Keratinocyte (primary cell): ENCODE results near the gene OGFOD3. TPM values are rescaled to one million over a fixed set of nuclear protein-coding genes. Genes with fewer than 3 reads are reported as not detected.

ENCODE experiments used
- DNase-seq: peaks from one replicate; pipeline ENCODE4 v3.0.0-alpha.2; 2011; ENCODE audit warnings: low read depth, missing footprints, low spot score
- FAIRE-seq: peaks from 2 replicates; lab custom pipeline; 2011; peaks lifted over from hg19 to GRCh38; lab: Jason Lieb, UNC
- H2AFZ ChIP-seq: 2 replicates; pipeline ENCODE4 v1.6.0; 2012; ENCODE audit warnings: low read length, control low read depth, inconsistent platforms; ENCODE audit not compliant: control insufficient read depth
- H3K27ac ChIP-seq: 2 replicates; pipeline ENCODE4 v1.5.1; 2011; ENCODE audit warnings: low read length; ENCODE audit not compliant: control insufficient read depth, insufficient read depth
- H3K27me3 ChIP-seq: 3 replicates; pipeline ENCODE4 v1.6.0; 2011; ENCODE audit warnings: low read length; ENCODE audit not compliant: control insufficient read depth, insufficient read depth; ENCODE audit errors: extremely low read depth
- H3K36me3 ChIP-seq, 2 experiments: 2 replicates in 1 of 2; 3 replicates in 1 of 2; pipeline ENCODE4 v1.5.1; 2011; ENCODE audit warnings: low read length in 2 of 2, mild to moderate bottlenecking in 1 of 2; ENCODE audit not compliant: control insufficient read depth in 2 of 2, insufficient read depth in 2 of 2; ENCODE audit errors: extremely low read depth in 1 of 2
- H3K4me1 ChIP-seq: 3 replicates; pipeline ENCODE4 v1.5.1; 2011; ENCODE audit warnings: low read length; ENCODE audit not compliant: control insufficient read depth, insufficient read depth; ENCODE audit errors: extremely low read depth
- H3K4me2 ChIP-seq: 3 replicates; pipeline ENCODE4 v1.6.0; 2011; ENCODE audit warnings: low read depth, low read length; ENCODE audit not compliant: control insufficient read depth, insufficient read depth; ENCODE audit errors: extremely low read depth
- H3K4me3 ChIP-seq, 3 experiments: fragments of 200-600 bp in 1 of 3; sonication (generic) in 1 of 3; 2 replicates in 2 of 3; 3 replicates in 1 of 3; pipeline ENCODE4 v1.5.1; 2011 to 2016; ENCODE audit warnings: low read length in 3 of 3, mild to moderate bottlenecking in 3 of 3, control low read depth in 2 of 3, inconsistent platforms in 1 of 3, low read depth in 1 of 3, mixed read lengths in 1 of 3, mixed run types in 1 of 3, moderate library complexity in 1 of 3; ENCODE audit not compliant: control insufficient read depth in 2 of 3, insufficient read depth in 2 of 3; ENCODE audit errors: extremely low read depth in 1 of 3
- H3K79me2 ChIP-seq: 2 replicates; pipeline ENCODE4 v1.6.0; 2012; ENCODE audit warnings: low read length; ENCODE audit not compliant: control insufficient read depth, insufficient read depth
- H3K9ac ChIP-seq: 3 replicates; pipeline ENCODE4 v1.6.0; 2011; ENCODE audit warnings: low read length; ENCODE audit not compliant: control insufficient read depth, insufficient read depth; ENCODE audit errors: extremely low read depth
- H3K9me1 ChIP-seq: 3 replicates; pipeline ENCODE4 v1.6.0; 2011; ENCODE audit warnings: low read length; ENCODE audit not compliant: control insufficient read depth, insufficient read depth; ENCODE audit errors: extremely low read depth
- H3K9me3 ChIP-seq: 2 replicates; pipeline ENCODE4 v1.5.1; 2012; ENCODE audit warnings: low read depth, low read length; ENCODE audit not compliant: control insufficient read depth
- H4K20me1 ChIP-seq: 3 replicates; pipeline ENCODE4 v1.6.0; 2011; ENCODE audit warnings: low read length; ENCODE audit not compliant: control insufficient read depth, insufficient read depth; ENCODE audit errors: extremely low read depth
- CTCF ChIP-seq, 3 experiments: IDR thresholded peaks in 1 of 3; conservative IDR thresholded peaks in 1 of 3; optimal IDR thresholded peaks in 1 of 3; 2 replicates in 2 of 3; 3 replicates in 1 of 3; pipeline versions ENCODE3 to v1.5.1; 2011; ENCODE audit warnings: low read length in 3 of 3, mild to moderate bottlenecking in 3 of 3, moderate library complexity in 2 of 3, control low read depth in 1 of 3, inconsistent platforms in 1 of 3; ENCODE audit not compliant: insufficient read depth in 2 of 3; ENCODE audit errors: extremely low read depth in 1 of 3
- EZH2 ChIP-seq: IDR thresholded peaks from one replicate; pipeline ENCODE4 v1.6.1; 2012; ENCODE audit warnings: inconsistent platforms, mild to moderate bottlenecking, low read length, moderate library complexity
- dilution Hi-C: fragments of 300-500 bp; cut with MboI; formaldehyde crosslinking; loops from one replicate; pipeline ENCODE4 v1.7.0; 2020; ENCODE audit warnings: low sequenced_read_pairs; ENCODE audit not compliant: extremely low pct_ligation_motif_present
- polyA plus RNA-seq, 5 experiments: library from polyadenylated mRNA; depleted of rRNA in 3 of 5; stranded (reverse) in 3 of 5; stranded (forward) in 1 of 5; unstranded in 1 of 5; fragments of >200 nt; gene quantifications; 1 replicate in 1 of 5; 2 replicates in 3 of 5; 3 replicates in 1 of 5; pipeline versions ENCODE4 v1.2.1 to v1.2.3, GENCODE V29; 2011 to 2012; ENCODE audit warnings: missing spikeins in 2 of 5, low read depth in 1 of 5, low replicate concordance in 1 of 5

Gene OGFOD3
- polyA plus RNA-seq, 1 donor (not counting 4 experiments of a cell fraction or from before 2014, with no cell fraction given): 10.8 TPM

DNA sequence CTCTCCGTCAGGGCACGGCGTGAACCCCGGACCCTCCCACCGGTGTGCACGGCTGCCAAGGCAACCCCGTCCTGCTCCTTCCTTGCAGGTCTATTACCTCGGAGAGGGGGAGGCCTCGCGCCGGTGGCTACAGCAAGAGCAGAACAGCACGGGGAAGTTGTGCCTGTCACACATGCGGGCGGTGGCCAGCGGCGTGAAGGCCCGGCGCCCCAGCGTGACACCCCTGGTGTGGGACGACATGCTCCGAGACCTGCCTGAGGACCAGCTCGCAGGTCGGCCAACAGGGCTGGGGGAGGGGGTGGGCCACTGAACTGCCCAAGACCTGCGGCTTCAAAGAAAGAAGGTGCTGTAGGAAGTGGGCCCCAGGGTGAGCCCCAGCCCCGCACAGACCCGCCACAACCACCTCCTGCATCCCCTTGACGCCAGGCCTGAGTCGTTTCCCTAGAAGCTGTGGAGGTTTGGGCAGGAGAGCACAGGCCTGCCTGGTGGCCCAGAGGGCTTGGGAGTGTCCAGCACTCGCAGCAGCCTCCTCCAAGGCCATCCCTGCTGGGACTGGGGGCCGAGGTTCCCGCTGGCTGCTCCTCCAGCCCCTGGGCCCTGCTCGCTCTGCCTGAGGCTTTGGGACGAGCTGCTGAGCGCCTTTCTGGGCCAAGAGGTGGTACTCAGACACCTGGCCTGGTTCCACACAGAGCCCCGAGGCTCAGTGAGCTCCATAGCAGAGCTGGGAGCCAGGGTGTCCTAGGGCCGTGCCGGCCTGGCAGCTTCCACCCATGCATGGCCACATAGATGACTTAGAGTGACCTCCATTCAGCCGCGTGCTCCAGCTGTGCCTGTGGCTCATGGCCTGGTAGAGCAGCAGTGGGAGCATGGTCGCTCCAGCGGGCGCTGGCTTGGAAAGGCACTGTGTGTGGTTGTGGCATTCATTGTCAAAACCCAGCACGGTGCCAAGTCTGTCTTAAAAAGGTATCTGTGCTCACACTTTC lies 17.5 kb upstream of the OGFOD3 start:
- dilution Hi-C loops: loop anchor here (10.0 kb wide), 1 partner anchor 91 kb away; no protein-coding TSS in a partner anchor
- no peak overlapping the region for H3K4me2 ChIP-seq
- no peaks in the 10 kb centered on the region for H3K27me3 ChIP-seq
- H3K36me3 ChIP-seq: no peaks in the 10 kb centered on the region
- no peak overlapping the region for H3K4me3 ChIP-seq
- TF ChIP-seq EZH2 (no peak), CTCF (optimal IDR thresholded peaks at IDR 0.05 in 1 of 3, IDR thresholded peaks at IDR 0.05 in 1 of 3, conservative IDR thresholded peaks at IDR 0.05 in 1 of 3; ENCODE audit: extremely low read depth in 1 of 3, insufficient read depth in 2 of 3, low read length in 3 of 3) (no peak)
- no peaks in the 10 kb centered on the region for H3K9me3 ChIP-seq
- no peaks in the 10 kb centered on the region for H3K4me1 ChIP-seq
- FAIRE-seq (no peak), DNase-seq (no peak)
- H3K79me2 ChIP-seq: no peaks in the 10 kb centered on the region
- H3K9me1 ChIP-seq: no peaks in the 10 kb centered on the region
- no peak overlapping the region for H3K27ac ChIP-seq
- H4K20me1 ChIP-seq: no peaks in the 10 kb centered on the region
- no peak overlapping the region for H3K9ac ChIP-seq
- H2AFZ ChIP-seq: no peak overlapping the region

DNA sequence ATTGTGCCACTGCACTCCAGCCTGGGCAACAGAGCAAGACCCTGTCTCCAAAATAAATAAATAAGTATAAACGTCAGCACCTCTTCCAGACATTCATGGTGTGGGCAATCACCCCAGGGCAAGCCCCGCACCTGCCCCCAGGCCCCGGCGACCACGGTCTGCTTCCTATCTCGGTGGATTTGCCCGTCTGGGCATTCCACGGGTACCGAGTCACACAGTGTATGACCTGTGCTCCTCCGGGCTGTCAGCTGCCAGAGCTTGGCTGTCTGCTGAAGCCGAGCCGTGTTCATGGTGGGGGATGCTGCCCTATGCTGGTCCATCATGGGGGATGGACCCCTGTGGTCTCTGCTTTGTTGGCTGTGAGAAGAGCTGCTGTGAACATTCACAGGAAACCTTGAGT lies 16.7 kb upstream of the OGFOD3 start:
- TF ChIP-seq EZH2 (no peak), CTCF (optimal IDR thresholded peaks at IDR 0.05 in 1 of 3, IDR thresholded peaks at IDR 0.05 in 1 of 3, conservative IDR thresholded peaks at IDR 0.05 in 1 of 3; ENCODE audit: extremely low read depth in 1 of 3, insufficient read depth in 2 of 3, low read length in 3 of 3) (no peak)
- Histone ChIP-seq H2AFZ (no peak overlapping the region), H3K4me1 (no peaks in the 10 kb centered on the region), H3K36me3 (no peaks in the 10 kb centered on the region), H3K79me2 (no peaks in the 10 kb centered on the region), H3K9me3 (no peaks in the 10 kb centered on the region), H3K27ac (no peak overlapping the region), H3K27me3 (no peaks in the 10 kb centered on the region), H3K9me1 (no peaks in the 10 kb centered on the region), H3K4me2 (no peak overlapping the region), H3K4me3 (no peak overlapping the region), H4K20me1 (no peaks in the 10 kb centered on the region), H3K9ac (no peak overlapping the region)
- no peak for FAIRE-seq
- no peak for DNase-seq
- dilution Hi-C loops: loop anchor here (10.0 kb wide), 1 partner anchor 90 kb away; no protein-coding TSS in a partner anchor
